ENCODE measurements around the gene NUP50. TPM values are rescaled to one million over a fixed set of nuclear protein-coding genes. Genes with fewer than 3 reads are reported as not detected.

Gene NUP50
- total and polyA plus RNA-seq, 7 donors = 10.8 to 28.5 (median 26.2) TPM

DNA sequence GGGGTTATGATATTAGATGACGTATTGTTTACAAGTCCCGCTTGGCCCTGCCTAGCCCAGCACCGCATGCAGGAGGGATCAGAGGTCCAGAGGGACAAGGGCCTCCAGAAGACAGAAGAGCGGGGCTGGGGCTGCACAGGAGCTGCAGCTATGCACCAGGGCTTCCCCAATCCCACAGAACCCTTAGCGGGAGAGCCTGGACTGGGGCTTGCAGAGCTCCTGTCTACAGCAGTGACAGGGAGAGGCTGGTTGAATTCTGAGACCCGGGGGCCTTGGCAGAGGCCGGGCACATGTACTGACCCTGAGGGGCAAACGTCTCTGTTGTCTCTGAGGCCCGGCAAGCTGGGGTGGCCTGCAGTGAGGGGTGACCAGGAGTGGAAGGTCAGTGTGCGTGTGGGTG lies 70.1 kb downstream of the NUP50 start:
- WGBS, 2 donors = 84 to 91% methylated on average over 10 of the region's 10 CpGs
- intact Hi-C loops (cut with DNase I) = no loop called here
- no peak for DNase-seq
- no peaks in the 10 kb centered on the region for H3K27me3 ChIP-seq
- no peak overlapping the region for H3K27ac ChIP-seq
- H3K4me1 ChIP-seq = peaks cover 0 to 13% (median 6%) of the 10 kb centered on the region in 4 donors
- H3K9me3 ChIP-seq = no peaks in the 10 kb centered on the region
- H3K36me3 ChIP-seq = peaks cover 0 to 5% (median 0%) of the 10 kb centered on the region in 4 donors
- no peak for TF ChIP-seq POLR2AphosphoS5 (IDR thresholded peaks at IDR 0.05)
- TF ChIP-seq, protein P1, sequence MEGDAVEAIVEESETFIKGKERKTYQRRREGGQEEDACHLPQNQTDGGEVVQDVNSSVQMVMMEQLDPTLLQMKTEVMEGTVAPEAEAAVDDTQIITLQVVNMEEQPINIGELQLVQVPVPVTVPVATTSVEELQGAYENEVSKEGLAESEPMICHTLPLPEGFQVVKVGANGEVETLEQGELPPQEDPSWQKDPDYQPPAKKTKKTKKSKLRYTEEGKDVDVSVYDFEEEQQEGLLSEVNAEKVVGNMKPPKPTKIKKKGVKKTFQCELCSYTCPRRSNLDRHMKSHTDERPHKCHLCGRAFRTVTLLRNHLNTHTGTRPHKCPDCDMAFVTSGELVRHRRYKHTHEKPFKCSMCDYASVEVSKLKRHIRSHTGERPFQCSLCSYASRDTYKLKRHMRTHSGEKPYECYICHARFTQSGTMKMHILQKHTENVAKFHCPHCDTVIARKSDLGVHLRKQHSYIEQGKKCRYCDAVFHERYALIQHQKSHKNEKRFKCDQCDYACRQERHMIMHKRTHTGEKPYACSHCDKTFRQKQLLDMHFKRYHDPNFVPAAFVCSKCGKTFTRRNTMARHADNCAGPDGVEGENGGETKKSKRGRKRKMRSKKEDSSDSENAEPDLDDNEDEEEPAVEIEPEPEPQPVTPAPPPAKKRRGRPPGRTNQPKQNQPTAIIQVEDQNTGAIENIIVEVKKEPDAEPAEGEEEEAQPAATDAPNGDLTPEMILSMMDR (IDR thresholded peaks at IDR 0.05) = no peak
- TF ChIP-seq POLR2A (IDR thresholded peaks at IDR 0.05) = no peak
- no peak for TF ChIP-seq EP300 (IDR thresholded peaks at IDR 0.05)
- H3K4me3 ChIP-seq = no peak overlapping the region

DNA sequence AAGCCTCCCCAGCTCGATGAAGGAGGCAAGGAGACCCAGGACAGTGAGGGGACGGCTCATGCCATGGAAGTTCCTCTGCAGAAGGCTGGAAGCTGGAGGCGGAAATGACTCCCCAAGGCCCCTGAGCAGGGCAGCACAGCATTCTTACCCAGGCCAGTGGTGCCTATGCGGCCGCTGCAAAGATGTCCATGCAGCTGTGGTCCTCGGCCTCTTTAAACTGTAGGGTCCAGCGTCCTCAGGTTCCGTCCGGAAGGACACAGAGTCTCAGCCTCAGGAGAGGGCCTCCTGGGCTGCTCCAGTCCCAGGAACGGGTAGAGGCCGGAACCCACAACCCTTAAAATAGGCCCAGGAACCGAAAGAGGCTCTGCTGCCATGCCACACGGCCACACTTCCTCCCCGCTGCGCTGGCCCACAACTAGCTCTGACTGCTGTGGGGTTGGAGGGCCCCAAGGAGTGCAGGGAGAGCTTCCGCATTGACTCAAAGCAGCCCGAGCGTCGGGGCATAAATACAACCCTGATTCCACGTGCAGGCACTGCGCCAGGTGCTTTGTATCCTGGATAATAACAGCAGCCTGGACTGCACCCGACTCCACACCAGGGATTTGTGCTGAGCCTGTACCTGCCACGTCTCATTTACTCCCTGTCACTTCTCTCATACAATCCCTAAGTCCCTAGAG lies 71.5 kb downstream of the NUP50 start:
- 63 to 86% methylated on average over 23 of the region's 23 CpGs for WGBS, 2 donors
- no peak for DNase-seq
- intact Hi-C loops (cut with DNase I) = no loop called here

DNA sequence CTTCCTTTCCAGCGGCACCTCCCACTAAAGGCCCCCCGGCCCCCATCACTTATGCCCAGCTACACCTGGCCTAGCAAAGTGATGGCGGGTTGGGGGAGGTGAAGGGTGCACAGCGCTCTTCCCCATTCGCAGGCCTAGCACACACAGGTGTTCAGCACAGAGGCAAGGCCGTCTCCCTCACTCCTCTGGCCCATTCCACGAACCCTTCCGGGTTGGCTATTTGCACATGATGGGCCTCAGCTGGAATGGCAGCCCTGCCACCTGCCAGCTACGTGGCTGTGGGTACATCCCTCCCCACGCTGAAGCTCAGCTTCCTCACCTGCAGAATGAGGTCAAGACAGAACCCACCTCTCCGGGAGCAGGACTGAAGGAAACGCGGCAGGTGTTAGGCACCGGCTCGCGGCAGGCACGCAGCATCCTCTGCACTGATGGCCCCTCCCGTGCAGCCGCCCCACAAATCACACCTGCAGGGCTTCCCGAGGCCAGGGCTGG lies 72.2 kb downstream of the NUP50 start:
- DNase-seq = no peak
- intact Hi-C loops (cut with DNase I) = no loop called here
- Histone ChIP-seq H3K4me3 (no peak overlapping the region), H3K36me3 (peaks cover 0 to 5% (median 0%) of the 10 kb centered on the region in 4 donors), H3K9me3 (no peaks in the 10 kb centered on the region), H3K27ac (no peak overlapping the region), H3K27me3 (no peaks in the 10 kb centered on the region), H3K4me1 (peaks cover 0 to 29% (median 21%) of the 10 kb centered on the region in 4 donors)
- WGBS, 2 donors = 65 to 85% methylated on average over 20 of the region's 20 CpGs
- no peak for TF ChIP-seq EP300 (IDR thresholded peaks at IDR 0.05)
- TF ChIP-seq, protein P1 (IDR thresholded peaks at IDR 0.05) = no peak
- no peak for TF ChIP-seq POLR2A (IDR thresholded peaks at IDR 0.05)
- TF ChIP-seq POLR2AphosphoS5 (IDR thresholded peaks at IDR 0.05) = no peak

More for the DNA sequence above, 71.5 kb downstream of the NUP50 start:
- TF ChIP-seq EP300 (IDR thresholded peaks at IDR 0.05) (no peak), POLR2AphosphoS5 (IDR thresholded peaks at IDR 0.05) (no peak), POLR2A (IDR thresholded peaks at IDR 0.05) (no peak)
- TF ChIP-seq, protein P1 (IDR thresholded peaks at IDR 0.05) = no peak
- Histone ChIP-seq H3K27ac (peak overlapping the region in 2 of 4 donors; percentile 5 to 41), H3K9me3 (no peaks in the 10 kb centered on the region), H3K4me1 (peaks cover 0 to 27% (median 20%) of the 10 kb centered on the region in 4 donors), H3K4me3 (no peak overlapping the region), H3K36me3 (peaks cover 0 to 5% (median 0%) of the 10 kb centered on the region in 4 donors), H3K27me3 (no peaks in the 10 kb centered on the region)

DNA sequence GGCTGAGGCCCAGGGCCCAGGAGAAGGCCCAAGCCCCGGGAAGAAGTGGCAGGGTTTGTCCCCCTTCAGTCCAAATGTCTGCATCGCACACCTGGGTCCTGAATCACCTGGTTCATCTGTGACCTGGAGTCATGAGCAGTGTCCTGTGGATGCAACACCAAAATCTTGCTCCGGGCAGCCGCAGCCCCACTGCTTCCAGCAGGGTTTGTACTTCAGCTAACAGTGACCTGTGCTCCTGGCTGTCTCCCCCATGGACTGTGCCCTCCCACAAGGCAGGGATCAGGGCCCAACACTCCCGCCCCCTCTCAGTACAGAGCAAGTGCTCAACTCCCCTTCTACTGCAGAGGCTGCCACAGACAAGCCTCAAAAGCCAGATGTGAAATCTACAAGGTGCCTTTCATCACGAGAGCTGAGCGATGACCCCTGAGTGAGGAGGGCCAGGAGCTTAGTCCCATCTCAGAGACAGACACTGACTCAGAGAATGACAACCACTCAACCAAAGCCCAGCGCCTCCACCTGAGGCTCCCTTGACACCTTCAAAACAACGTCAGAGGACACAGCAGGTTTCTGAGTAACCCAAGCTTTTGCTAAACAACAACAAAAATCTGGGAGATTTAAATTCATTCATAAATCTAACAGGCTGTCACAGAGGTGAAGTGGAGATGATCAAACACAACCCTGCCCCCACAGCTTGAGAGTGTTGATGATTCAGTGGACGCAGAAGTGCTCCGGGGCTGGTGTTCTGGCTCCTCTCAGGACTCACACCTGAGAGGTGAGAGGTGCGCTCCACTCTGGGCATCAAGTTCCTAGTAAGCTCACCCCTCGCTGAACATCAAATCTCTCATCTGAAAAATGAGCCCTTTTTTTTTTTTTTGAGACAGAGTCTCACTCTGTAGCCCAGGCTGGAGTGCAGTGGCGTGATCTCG lies 73.6 kb downstream of the NUP50 start:
- peaks cover 0 to 5% (median 0%) of the 10 kb centered on the region in 4 donors for H3K36me3 ChIP-seq
- DNase-seq = no peak
- H3K27me3 ChIP-seq = no peaks in the 10 kb centered on the region
- intact Hi-C loops (cut with DNase I) = no loop called here
- TF ChIP-seq EP300 (IDR thresholded peaks at IDR 0.05) = no peak
- TF ChIP-seq POLR2A (IDR thresholded peaks at IDR 0.05) = no peak
- TF ChIP-seq POLR2AphosphoS5 (IDR thresholded peaks at IDR 0.05) = no peak
- TF ChIP-seq, protein P1 (IDR thresholded peaks at IDR 0.05) = no peak
- H3K4me3 ChIP-seq = no peak overlapping the region
- 92 to 94% methylated on average over 15 of the region's 15 CpGs for WGBS, 2 donors
- no peak overlapping the region for H3K27ac ChIP-seq
- peaks cover 0 to 33% (median 26%) of the 10 kb centered on the region in 4 donors for H3K4me1 ChIP-seq
- no peaks in the 10 kb centered on the region for H3K9me3 ChIP-seq

Small RNA genes lying within 50 kb of the gene (small RNA-seq; reads per million reads assigned to genes)
- gene MIR1249 = 0.66 to 1.1 (median 1.1) reads per million in 3 donors

Other genes with a start within 250 kb of the NUP50 start
- gene PHF21B, start 153.9 kb upstream of the NUP50 start, total RNA-seq = under 1 TPM in 2 of 4 donors, not detected in 2; 0.28 to 0.66 TPM
- gene PHF21B, start 153.9 kb upstream of the NUP50 start, polyA plus RNA-seq = under 1 TPM in 1 of 3 donors, not detected in 2; 0.13 TPM
- gene KIAA0930, start 77.0 kb downstream of the NUP50 start, total RNA-seq = 10 to 100 TPM; 25.7 to 56.5 (median 30.7) TPM
- 10 to 100 TPM; 14.4 to 34.1 (median 26.4) TPM for gene KIAA0930, start 77.0 kb downstream of the NUP50 start, polyA plus RNA-seq
- gene UPK3A, start 121.0 kb downstream of the NUP50 start, total RNA-seq = not detected
- under 1 TPM in 1 of 3 donors, not detected in 2; 0.98 TPM for gene UPK3A, start 121.0 kb downstream of the NUP50 start, polyA plus RNA-seq
- gene FAM118A, start 146.0 kb downstream of the NUP50 start, total RNA-seq = 100 to 1,000 TPM in 1 of 4 donors, 10 to 100 TPM in 3; 12.8 to 126 (median 38.8) TPM
- 10 to 100 TPM in 2 of 3 donors, 1 to 10 TPM in 1; 7.2 to 43.5 (median 12.5) TPM for gene FAM118A, start 146.0 kb downstream of the NUP50 start, polyA plus RNA-seq
- not detected for gene SMC1B, start 249.7 kb downstream of the NUP50 start, total RNA-seq
- gene SMC1B, start 249.7 kb downstream of the NUP50 start, polyA plus RNA-seq = under 1 TPM in 1 of 3 donors, not detected in 2; 0.07 TPM
- gene RIBC2, start 249.8 kb downstream of the NUP50 start, total RNA-seq = not detected
- gene RIBC2, start 249.8 kb downstream of the NUP50 start, polyA plus RNA-seq = 1 to 10 TPM in 1 of 3 donors, not detected in 2; 1.5 TPM

All from sigmoid colon (tissue), 7 donors.